ENCODE measurements around the gene SEZ6L. TPM values are rescaled to one million over a fixed set of nuclear protein-coding genes. Genes with fewer than 3 reads are reported as not detected.

Gene SEZ6L
- total RNA-seq, 1 experiment from 2014 or later, result 0.13 TPM

DNA sequence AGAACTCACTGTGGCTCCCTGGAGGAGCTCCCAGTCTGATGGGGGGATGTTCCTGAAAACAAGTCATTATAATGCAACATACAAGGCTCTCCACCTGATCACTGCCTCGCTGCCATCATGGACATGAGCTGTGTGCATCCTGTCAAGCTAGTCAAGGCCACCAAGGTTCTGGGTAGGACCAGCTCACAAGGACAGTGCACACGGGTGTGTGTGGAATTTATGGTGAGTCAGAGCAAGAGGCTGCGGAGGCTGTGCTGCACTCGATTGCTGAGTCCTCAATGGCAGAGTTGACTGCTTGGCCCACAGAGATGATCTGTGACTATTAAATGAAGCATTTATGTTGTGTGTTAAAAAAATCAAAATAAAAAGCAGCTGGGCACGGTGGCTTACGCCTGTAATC, 96.6 kb downstream of the SEZ6L start:
- H3K23me2 ChIP-seq (ENCODE audit: insufficient read length, low read depth, low read length, poor library complexity, severe bottlenecking), result no peaks in the 10 kb centered on the region

More for the DNA sequence above, 96.6 kb downstream of the SEZ6L start:
- H3K14ac ChIP-seq (ENCODE audit: insufficient read depth, low read length), result no peak overlapping the region
- Mint-ChIP-seq H3K27ac (peak overlapping the region in 1 of 3 experiments; percentile 63; a peak in 1 of 7 replicates), H3K36me3 (ENCODE audit: insufficient read depth in 1 of 3, low read depth in 3 of 3) (no peaks in the 10 kb centered on the region), H3K27me3 (ENCODE audit: low read depth) (peaks cover 54% of the 10 kb centered on the region), H3K4me1 (no peaks in the 10 kb centered on the region), H3K4me3 (no peak overlapping the region), H3K9me3 (no peaks in the 10 kb centered on the region)
- no peaks in the 10 kb centered on the region; the same call in 1 of the 2 replicates for H3K27me3 ChIP-seq (ENCODE audit: insufficient read depth, low read length)
- no peak overlapping the region for H3K56ac ChIP-seq (ENCODE audit: insufficient read length, low read depth, low read length)
- no peak overlapping the region for H2AFZ ChIP-seq (ENCODE audit: low read length)
- H3K4me2 ChIP-seq (ENCODE audit: insufficient read depth, insufficient read length, low read length), result no peak overlapping the region
- H3K27ac ChIP-seq (ENCODE audit: insufficient read length, low read depth, low read length), result no peak overlapping the region
- no peak overlapping the region for H3T11ph ChIP-seq (ENCODE audit: low read length)
- H3K9ac ChIP-seq (ENCODE audit: extremely low read depth, insufficient read length, low read length), result no peak overlapping the region
- no peak overlapping the region for H4K5ac ChIP-seq (ENCODE audit: insufficient read length, low read depth, low read length)
- H3K23ac ChIP-seq (ENCODE audit: insufficient read length, low read depth, low read length), result no peak overlapping the region
- H3K4me1 ChIP-seq (ENCODE audit: insufficient read depth, low read length), result no peaks in the 10 kb centered on the region
- H2AK5ac ChIP-seq (ENCODE audit: insufficient read length, low read length), result no peak overlapping the region
- H3K4ac ChIP-seq (ENCODE audit: low read depth, low read length), result no peak overlapping the region
- H2BK120ac ChIP-seq (ENCODE audit: low read depth, low read length, poor library complexity, severe bottlenecking), result no peak overlapping the region
- TF ChIP-seq, protein P1, sequence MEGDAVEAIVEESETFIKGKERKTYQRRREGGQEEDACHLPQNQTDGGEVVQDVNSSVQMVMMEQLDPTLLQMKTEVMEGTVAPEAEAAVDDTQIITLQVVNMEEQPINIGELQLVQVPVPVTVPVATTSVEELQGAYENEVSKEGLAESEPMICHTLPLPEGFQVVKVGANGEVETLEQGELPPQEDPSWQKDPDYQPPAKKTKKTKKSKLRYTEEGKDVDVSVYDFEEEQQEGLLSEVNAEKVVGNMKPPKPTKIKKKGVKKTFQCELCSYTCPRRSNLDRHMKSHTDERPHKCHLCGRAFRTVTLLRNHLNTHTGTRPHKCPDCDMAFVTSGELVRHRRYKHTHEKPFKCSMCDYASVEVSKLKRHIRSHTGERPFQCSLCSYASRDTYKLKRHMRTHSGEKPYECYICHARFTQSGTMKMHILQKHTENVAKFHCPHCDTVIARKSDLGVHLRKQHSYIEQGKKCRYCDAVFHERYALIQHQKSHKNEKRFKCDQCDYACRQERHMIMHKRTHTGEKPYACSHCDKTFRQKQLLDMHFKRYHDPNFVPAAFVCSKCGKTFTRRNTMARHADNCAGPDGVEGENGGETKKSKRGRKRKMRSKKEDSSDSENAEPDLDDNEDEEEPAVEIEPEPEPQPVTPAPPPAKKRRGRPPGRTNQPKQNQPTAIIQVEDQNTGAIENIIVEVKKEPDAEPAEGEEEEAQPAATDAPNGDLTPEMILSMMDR (conservative IDR thresholded peaks at IDR 0.05), result no peak
- H2BK20ac ChIP-seq (ENCODE audit: low read depth, low read length, poor library complexity, severe bottlenecking), result no peak overlapping the region
- no peak overlapping the region for H2BK5ac ChIP-seq (ENCODE audit: insufficient read length, low read length)
- no peak overlapping the region for H4K8ac ChIP-seq (replicated peaks; ENCODE audit: insufficient read length, low read depth, low read length)
- no peaks in the 10 kb centered on the region for H4K20me1 ChIP-seq (ENCODE audit: control insufficient read depth, insufficient read depth, insufficient read length)
- no peak overlapping the region for H2BK15ac ChIP-seq (ENCODE audit: low read depth, low read length)
- H3K79me2 ChIP-seq (ENCODE audit: insufficient read depth, low read length), result no peaks in the 10 kb centered on the region
- no peak overlapping the region for H2BK12ac ChIP-seq (ENCODE audit: insufficient read length, low read depth, low read length)
- H3K18ac ChIP-seq (ENCODE audit: insufficient read length, low read depth, low read length), result no peak overlapping the region
- no peak for DNase-seq
- no peaks in the 10 kb centered on the region for H3K9me3 ChIP-seq (ENCODE audit: control insufficient read depth, low read depth, low read length)
- no CpG with 5 or more reads among the region's 6 CpGs for WGBS (ENCODE audit: extremely low coverage, insufficient read length, low lambda C conversion rate)
- no peaks in the 10 kb centered on the region for H3K79me1 ChIP-seq (ENCODE audit: insufficient read depth, low read depth, low read length, poor library complexity, severe bottlenecking)
- H4K91ac ChIP-seq (ENCODE audit: insufficient read length, low read depth, low read length), result no peak overlapping the region
